ENCODE data around the gene RPL35A. TPM values are rescaled to one million over a fixed set of nuclear protein-coding genes. Genes with fewer than 3 reads are reported as not detected.
A peak's percentile ranks its signal among the peaks of the same experiment; 100 is the strongest.

Gene RPL35A
- total RNA-seq, 1 donor from 2014 or later, result 842 TPM

- TF ChIP-seq CTCF (conservative IDR thresholded peaks at IDR 0.05; ENCODE audit: low read depth, low read length), result peak; percentile 83
- no peak for DNase-seq (ENCODE audit: low read depth)
- H3K4me3 ChIP-seq (ENCODE audit: low read depth, low read length), result no peak overlapping the region
Measured at GRCh38 chr3:197942956-197943556, 6.9 kb upstream of the RPL35A start.

- no peak for TF ChIP-seq CTCF (conservative IDR thresholded peaks at IDR 0.05; ENCODE audit: low read depth, low read length)
- H3K4me3 ChIP-seq (ENCODE audit: low read depth, low read length), result peak overlapping the region; percentile 91
- DNase-seq (ENCODE audit: low read depth), result no peak
Measured at GRCh38 chr3:197949191-197949777, 706 bp upstream of the RPL35A start.

GRCh38 chr3:197950677-197951061, 679 bp downstream of the RPL35A start:
- DNase-seq (ENCODE audit: low read depth), result no peak
- TF ChIP-seq CTCF (conservative IDR thresholded peaks at IDR 0.05; ENCODE audit: low read depth, low read length), result no peak
- H3K4me3 ChIP-seq (ENCODE audit: low read depth, low read length), result peak overlapping the region; percentile 91

GRCh38 chr3:197951392-197951990, 1.5 kb downstream of the RPL35A start:
- H3K4me3 ChIP-seq (ENCODE audit: low read depth, low read length), result peak overlapping the region; percentile 91
- no peak for TF ChIP-seq CTCF (conservative IDR thresholded peaks at IDR 0.05; ENCODE audit: low read depth, low read length)
- DNase-seq (ENCODE audit: low read depth), result no peak

- TF ChIP-seq CTCF (conservative IDR thresholded peaks at IDR 0.05; ENCODE audit: low read depth, low read length), result no peak
- no peak for DNase-seq (ENCODE audit: low read depth)
- H3K4me3 ChIP-seq (ENCODE audit: low read depth, low read length), result no peak overlapping the region
Measured at GRCh38 chr3:197952440-197952839, 2.5 kb downstream of the RPL35A start.

GRCh38 chr3:197953325-197953724, 3.3 kb downstream of the RPL35A start:
- TF ChIP-seq CTCF (conservative IDR thresholded peaks at IDR 0.05; ENCODE audit: low read depth, low read length), result no peak
- DNase-seq (ENCODE audit: low read depth), result no peak
- no peak overlapping the region for H3K4me3 ChIP-seq (ENCODE audit: low read depth, low read length)

- no peak for DNase-seq (ENCODE audit: low read depth)
- H3K4me3 ChIP-seq (ENCODE audit: low read depth, low read length), result no peak overlapping the region
- TF ChIP-seq CTCF (conservative IDR thresholded peaks at IDR 0.05; ENCODE audit: low read depth, low read length), result no peak
Measured at GRCh38 chr3:197953881-197954280, 3.9 kb downstream of the RPL35A start.
